Right lobe of liver (tissue), 4 donors: Measurements from ENCODE around the gene TBX1.

Experiments used
- CTCF ChIP-seq, 4 donors: fragments of 200-600 bp in 3 of 4; fragments of 450-650 bp in 1 of 4; IDR thresholded peaks; one replicate each; pipeline versions ENCODE4 v1.5.1 to v1.8.0; 2016 to 2022; ENCODE audit warnings: antibody characterized with exemption in 4 of 4, mild to moderate bottlenecking in 2 of 4
- POLR2A ChIP-seq: fragments of 450-650 bp; IDR thresholded peaks from one replicate; pipeline ENCODE4 v1.6.1; 2017; ENCODE audit warnings: antibody characterized with exemption, mild to moderate bottlenecking
- donor health status: DM: no; HTN: no; CAD: no.
- donor health status: DM: no; HTN: no; CAD: no.
- donor health status: DM: no; HTN: yes; CAD: no.

DNA sequence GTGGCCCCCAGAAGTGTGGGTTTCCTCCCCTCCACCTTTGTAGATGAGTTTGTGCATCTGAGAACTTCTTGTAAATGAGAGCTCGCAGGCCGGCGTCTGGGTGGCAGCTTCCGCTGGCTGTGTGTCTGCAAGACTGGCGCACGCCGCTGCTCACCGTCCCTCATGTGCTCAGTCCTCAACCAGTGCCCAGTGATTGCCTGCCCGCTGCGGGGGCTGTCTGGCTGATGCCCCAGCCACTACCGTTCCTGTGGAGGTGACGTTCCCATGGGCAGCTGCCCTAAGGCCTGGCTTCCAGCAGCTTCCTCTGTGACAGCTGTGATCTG, 8.8 kb downstream of the TBX1 start:
- TF ChIP-seq CTCF (IDR thresholded peaks at IDR 0.05): no peak
- no peak for TF ChIP-seq POLR2A
